GM19193 (cell line): ENCODE data around the gene NRXN2.

ENCODE experiments used
- POLR2A ChIP-seq: IDR thresholded peaks from 4 replicates; pipeline ENCODE4 v1.6.1; 2011; ENCODE audit not compliant: insufficient read depth, insufficient read length; ENCODE audit errors: extremely low read depth

NRXN2 gene

DNA sequence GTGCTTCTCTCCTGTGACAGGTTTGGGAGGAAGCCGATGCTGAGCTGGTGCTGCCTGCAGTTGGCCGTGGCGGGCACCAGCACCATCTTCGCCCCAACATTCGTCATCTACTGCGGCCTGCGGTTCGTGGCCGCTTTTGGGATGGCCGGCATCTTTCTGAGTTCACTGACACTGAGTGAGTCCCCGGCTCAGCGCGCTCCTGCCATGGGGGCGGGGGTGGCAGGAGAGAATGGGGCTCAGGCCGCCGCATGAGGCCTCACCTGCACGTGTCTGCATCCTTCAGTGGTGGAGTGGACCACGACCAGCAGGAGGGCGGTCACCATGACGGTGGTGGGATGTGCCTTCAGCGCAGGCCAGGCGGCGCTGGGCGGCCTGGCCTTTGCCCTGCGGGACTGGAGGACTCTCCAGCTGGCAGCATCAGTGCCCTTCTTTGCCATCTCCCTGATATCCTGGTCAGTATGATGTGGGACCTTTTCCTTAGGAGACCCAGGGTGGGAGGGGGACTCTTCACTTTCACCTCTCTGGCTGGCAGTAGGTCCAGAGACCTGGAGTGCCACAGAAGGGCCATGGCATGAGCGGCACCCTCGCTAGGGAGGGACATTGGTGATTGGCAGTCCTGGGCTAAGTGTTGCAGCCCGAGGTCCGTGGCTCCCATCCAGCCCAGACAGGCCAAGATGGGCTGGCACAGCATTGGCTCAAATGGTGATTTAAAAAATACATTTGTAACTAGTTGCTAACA lies 160.8 kb downstream of the NRXN2 start:
- TF ChIP-seq POLR2A: no peak

DNA sequence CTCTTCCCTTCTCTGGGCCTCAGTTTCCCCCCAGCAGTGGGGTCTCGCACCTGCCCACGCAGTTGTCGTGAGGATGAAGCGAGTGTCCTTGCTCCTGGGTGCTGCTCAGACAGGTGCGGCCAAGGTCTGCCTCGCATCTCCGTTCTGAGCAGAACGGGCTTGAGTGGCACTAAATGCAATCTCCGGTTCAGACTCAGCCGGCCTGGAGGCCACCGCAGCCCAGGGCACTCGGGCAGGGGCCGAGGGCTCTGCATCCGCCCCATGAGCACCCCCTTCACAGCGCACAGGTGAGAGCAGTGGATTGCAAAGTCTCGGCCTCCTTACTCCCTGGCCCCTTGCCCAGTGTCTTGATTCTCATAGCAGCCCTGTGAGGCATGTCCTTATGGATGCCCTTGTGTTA lies 162.1 kb downstream of the NRXN2 start:
- no peak for TF ChIP-seq POLR2A

DNA sequence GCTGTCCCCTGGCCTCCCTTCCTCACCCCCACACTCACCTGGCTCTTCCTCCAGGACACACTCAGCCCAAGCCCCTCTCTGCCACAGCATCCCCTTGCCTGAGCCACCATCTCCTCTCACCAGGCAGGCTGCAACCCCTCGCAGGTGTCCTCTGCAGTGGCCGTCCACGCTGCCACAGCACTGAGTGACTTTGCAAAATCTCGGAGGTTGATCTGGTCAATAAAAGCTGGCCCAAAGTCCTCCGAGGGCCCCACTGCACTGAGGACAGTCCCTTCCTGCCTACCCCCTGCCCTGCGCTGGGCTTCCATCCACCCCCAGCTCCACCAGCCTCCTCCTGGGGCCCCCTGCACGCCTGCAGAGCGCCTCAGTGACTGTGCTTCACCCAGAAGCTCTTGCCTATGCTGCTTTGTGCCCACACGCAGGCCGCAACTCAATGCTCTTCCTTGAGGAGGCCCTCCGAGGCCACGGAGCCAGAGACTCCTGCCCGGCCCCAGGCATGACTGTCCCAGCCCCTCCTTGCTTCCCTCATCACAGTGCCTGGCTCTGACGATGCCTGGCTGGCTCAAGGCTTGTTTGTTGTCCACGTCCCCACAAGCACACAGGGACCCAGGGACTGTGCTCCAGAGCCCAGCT lies 162.7 kb downstream of the NRXN2 start:
- no peak for TF ChIP-seq POLR2A

DNA sequence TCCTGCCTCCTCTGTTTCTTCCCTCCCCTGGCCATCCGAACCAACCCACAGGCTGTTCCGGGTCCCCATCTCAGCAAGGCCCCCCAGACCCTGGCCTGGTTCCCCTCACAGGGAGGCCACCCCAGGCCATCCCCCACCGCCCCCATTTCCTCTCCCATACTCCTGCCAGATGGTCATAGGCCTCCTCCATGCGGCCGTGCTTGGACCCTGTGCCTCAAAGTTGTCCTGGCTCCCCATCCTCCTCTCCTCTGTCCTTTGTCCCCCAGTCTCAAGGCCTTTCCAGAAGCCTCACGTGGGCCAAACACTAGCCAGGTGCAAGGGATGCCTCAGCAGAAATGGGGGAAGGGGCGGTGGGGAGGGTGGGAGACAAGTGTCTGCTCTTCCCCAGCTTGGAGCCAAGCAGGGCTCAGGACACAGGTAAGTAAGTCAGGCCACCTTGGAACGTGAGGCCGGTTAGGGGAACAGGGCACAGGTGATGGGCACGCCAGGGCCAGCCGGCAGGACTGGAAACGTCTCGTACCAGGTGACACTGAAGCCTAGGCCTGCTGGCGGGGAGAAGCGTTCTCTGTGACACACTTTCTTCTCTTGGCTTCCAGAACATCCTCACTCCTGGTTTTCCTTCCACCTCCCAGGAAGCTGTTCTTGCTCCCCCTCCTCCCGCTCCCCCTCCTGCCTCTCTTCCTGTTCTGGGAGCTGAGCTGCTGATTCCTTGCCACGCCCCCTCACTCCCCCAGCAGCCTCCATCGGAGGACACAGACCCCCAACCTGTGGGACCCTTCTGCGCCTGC lies 163.5 kb downstream of the NRXN2 start:
- no peak for TF ChIP-seq POLR2A

DNA sequence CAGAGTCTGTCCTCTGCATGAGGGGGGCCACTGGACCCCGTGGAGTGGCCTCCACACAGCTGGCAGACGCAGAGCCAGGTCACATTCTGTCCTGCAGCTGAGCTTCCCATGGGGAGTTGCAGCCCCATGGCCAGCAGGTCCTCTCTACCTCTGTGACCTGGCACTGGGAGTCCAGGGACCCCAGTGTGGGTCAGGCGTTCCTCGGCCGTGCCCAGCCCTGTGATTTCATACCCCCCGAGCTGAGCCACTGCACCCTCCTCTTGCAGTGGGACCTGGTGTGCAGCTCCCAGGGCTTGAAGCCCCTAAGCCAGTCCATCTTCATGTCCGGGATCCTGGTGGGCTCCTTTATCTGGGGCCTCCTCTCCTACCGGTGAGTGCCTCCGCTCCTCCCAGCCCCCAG lies 164.1 kb downstream of the NRXN2 start:
- no peak for TF ChIP-seq POLR2A

DNA sequence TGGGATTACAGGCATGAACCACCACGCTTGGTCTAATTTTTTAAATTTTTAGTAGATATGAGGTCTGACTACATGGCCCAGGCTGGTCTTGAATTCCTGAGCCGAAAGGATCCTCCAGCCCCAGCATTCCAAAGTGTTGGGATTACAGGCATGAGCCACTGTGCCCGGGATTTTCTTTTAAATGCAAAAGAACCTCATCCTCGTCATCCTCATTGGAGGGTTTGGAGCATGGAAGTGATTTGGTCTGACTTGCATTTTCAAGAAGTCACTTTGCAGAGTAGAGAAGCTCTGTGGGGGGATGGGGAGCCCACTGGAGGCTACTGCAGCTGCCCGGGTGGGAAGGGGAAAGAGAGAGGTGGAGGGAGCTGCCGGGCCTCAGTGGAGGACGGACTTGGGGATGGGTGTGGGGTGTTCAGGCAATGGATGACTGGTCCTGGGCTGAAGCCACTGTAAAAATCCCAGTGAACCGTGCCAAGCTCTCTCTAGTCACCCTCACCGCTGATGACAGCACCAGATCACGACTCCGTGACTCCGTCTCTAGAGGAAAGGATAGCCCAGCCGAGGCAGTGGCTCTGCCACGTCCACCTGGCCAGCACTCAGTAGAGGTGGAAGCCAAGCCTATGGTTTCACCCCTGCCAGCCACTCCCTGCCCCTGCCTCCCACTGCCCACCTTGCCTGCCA lies 164.8 kb downstream of the NRXN2 start:
- TF ChIP-seq POLR2A: no peak

DNA sequence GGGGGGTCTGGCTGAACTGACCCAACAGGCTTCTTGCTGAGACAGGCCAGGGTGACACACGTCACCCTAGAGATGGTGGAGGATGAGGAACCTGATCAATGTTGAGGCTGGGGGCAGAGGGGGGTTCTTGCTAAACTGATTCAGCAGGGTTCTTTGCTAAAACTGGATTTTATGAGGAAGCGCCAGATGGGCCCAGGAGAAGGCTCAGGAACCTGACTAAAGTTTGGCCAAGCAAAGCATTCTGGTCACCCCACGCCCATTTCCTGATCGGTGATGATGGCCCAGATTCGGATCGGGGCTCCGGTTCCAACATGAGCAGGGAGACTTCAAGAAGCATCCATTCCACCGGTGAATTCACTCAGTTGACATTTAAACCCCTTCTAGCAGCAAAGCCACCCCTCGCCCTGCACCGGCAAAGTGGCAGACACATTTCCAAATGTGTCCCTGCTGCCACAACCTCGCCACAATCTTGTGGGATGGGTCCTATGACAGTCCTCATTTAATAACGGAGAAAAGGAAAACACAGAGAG lies 166.2 kb downstream of the NRXN2 start:
- TF ChIP-seq POLR2A: no peak
